GM21737 (cell line): ENCODE data around the gene GPR150.

Experiments
- ATAC-seq: cut with Tn5 transposase; IDR thresholded peaks from one replicate; pipeline ENCODE4 v1.9.1; 2021; ENCODE audit warnings: mild to moderate bottlenecking, moderate library complexity; ENCODE audit not compliant: unreplicated experiment

Gene GPR150

DNA sequence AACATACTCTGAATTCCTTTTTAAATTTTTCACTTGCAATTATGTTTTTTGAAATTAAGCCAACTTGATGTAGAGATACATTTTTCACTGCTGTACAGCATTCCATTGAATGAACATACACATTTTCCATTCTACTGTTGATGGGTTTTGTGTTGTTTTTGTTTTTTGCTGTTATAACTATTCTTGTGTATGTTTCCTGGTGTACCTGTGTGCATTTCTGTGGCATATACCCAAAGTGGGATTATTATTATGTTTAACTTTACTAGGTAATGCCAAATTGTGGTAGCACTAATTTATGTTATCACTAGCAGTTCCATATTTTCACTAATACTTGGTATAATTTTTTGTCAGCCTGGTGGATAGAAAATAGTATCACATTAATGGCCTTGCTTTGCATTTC lies 29.4 kb downstream of the GPR150 start:
- no peak for ATAC-seq

DNA sequence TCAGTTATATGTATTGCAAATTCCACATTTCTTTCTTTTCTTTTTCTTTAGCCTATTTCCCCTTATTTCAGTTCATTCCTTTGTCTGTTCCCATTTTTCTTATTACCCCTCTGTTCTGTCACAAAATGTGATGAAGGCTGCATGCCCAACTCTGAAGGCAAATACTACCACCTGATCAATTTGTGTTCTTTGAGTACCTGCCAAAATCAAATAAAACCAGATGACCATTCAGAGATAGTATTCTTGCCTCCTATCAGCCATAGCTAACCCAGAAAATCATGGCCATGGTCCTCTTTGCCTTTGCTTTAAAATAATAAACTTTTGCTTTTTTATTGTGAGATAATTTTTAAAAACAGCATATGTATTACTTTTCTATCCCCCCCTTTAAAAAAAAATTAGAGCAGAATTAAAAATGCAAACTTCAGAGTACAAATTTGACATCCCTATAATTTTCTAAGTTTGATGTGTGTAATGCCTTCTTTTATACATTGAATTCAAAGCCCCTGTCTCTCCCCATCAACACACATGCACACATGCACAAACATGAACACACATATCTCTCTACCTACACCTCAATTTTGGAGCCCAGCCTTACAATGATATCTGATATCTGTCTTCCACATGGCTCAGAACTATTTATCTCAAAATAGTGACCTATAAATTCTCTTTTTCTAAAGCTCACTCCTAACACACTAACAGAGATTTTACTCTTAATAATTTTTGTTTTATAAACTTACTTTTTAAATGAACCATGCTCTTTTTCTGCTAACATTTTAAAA lies 30.1 kb downstream of the GPR150 start:
- ATAC-seq, result no peak

DNA sequence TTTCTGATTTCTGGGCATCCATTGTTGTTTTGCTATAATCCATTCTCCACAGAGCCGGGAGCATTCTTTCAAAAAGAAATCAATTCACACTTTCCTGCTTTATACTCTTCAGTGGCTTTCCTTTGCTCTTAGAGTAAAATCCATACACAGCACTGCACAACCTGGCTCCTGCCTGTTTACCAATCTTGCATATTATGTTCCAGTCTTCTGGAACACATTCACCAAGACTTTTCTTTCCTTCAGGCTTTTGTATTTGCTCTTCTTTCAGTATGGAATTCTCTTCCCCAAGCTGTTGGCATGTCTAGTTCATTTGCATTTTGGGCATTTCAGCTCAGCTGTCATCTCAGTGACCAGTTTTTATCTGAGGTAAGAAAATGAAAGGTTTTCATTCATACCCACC lies 33.0 kb downstream of the GPR150 start:
- ATAC-seq, result no peak

DNA sequence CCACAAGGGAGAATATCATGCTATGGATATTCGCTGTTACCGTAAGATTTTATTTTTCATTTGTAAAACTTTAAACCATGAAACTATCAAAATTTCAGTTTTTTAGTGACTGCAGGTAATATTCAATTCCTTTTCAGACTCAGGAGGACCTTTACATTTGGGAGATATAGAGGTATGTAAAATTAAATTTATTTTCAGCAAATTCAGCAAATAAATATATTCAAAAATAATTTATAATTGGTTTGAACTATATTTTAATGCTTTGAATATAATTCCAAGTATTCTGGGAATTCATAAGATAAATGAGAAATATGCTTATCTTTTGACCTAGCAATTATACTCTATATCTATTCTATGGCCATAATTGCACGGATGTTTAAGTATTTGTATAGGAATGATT lies 34.3 kb downstream of the GPR150 start:
- no peak for ATAC-seq

DNA sequence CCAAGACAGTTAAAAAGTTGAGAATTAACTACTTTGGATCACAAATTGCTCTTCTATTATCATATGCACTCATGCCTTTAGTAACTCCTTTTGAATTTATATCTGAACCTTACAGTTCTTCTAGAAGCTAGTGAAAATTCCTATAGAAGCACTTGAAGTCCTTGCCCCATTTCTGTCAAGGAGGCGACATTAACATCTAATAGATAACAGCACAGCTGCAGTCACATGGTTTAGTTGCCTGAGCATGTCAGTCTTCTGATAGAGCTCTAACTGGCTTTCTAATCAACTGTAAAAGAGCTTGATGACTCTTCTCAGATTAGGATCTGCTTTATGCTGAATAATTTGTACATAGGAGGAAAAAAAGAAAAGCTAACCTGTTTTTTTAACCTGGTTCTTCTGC lies 35.7 kb downstream of the GPR150 start:
- no peak for ATAC-seq

DNA sequence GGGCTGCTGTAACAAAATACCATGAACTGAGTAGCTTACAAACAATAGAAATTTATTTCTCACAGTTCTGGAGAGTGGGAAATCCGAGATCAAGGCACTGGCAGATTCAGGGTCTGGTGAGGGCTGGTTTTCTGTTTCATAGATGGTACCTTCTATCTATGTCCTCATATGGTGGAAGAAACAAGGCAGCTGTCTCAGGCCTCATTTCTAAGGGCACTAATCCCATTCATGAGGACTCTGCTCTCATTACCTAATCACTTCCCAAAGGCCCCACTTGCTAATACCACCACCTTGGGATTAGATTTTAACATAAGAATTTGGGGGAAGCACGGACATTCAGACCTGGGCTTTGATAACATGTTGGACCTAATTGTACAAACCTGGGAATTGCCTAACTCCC lies 40.2 kb downstream of the GPR150 start:
- no peak for ATAC-seq

DNA sequence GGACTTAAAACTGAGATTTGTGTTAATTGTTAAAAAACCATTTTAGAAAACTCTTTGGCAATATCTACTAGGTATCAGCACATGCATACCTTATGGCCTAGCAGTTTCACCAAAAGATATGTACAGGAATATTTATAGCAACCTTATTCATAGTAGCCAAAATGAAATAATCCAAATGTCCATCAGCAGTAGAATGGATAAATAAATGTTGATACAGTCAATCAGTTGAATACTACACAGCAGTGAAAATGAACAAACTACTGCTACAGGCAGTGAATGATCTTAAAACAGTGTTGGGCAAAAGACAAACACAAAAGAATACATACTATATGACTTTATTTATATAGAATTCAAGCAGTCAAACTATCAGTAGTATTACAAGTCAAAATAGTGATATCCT lies 43.1 kb downstream of the GPR150 start:
- ATAC-seq, result no peak

DNA sequence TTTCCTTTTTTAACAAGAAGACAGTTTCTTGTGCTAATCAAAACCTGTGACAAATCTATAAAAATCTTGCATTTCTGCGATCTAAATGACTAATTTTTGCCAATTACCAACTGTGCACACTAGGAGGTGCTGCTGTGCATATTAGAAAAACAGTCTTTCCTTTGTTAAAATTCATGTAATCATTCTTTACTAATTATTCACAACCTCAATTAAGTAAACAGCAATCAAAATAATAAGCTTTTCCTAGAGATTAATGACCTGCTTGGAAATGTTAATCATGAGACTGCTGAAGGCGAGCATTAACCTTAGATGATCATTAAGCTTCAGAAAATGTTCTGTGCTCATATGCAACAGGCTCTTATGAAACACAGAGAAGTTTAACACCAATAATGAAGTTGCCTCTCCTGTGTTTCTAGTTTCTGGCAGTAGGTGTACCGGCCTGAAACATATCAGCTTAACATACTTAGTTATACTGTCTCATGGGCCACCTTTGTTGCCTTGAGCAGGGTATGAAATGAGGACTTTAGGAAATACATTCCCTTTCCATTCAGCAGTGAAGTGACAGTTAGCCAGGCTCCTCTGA lies 44.4 kb downstream of the GPR150 start:
- no peak for ATAC-seq

DNA sequence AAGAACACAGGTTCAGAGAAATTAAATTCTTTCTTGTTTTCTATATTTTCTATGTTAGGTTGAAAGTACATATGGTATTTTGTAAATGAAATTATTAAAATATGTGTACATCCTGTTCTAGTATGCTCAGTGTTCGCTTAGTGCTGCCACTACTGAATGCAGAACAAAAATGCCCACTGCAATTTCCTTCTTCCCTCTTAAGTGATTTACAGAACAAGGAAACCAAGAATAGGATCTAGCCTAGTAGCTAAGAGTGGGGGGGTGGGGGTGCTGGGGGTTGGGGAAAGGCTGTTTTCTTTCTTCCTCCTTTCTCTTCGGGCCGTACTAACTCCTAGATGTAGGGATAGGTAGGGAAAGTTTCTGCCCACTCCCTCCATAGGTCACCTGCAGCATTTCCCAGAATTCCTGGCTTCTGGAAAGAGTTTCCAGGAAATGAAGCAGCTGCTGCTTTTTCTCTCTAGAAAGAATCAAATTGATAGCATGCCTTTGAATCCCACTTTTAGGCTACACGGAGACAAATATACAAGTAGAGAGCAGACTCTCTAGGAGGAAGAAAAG lies 47.3 kb downstream of the GPR150 start:
- ATAC-seq, result no peak

DNA sequence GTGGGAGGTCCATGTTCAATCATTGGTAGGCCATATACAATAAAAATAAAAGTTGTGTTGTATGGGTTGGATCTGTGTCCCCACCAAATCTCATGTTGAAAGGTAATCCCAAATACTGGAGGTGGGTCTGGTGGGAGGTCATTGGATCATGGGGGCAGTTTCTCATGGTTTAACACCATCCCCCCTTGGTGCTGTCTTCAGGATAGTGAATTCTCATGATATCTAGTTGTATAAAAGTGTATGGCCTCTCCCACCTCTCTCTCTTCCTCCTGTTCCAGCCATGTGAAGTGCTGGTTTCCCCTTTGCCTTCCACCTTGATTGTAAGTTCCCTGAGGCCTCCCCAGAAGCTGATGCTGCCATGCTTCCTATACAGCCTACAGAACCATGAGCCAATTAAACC lies 47.8 kb downstream of the GPR150 start:
- ATAC-seq, result no peak

DNA sequence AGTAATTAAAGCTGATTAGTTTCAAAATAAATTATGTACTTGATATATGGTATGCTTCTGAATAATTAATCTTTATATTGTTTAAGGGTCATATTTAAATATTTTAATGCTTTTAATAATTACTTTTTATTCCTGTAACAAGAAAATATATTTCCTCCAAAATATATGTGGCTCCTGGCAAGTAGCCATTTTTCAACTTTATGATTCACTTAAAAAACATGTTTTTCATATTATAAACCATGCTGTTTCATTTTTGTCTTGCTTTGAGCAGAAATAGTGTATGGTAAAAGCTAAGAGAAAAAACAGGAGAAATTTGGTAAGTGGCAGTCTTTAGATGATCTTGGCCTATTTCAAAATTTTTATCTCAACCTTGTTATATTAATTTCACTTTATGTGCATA lies 48.3 kb downstream of the GPR150 start:
- no peak for ATAC-seq

DNA sequence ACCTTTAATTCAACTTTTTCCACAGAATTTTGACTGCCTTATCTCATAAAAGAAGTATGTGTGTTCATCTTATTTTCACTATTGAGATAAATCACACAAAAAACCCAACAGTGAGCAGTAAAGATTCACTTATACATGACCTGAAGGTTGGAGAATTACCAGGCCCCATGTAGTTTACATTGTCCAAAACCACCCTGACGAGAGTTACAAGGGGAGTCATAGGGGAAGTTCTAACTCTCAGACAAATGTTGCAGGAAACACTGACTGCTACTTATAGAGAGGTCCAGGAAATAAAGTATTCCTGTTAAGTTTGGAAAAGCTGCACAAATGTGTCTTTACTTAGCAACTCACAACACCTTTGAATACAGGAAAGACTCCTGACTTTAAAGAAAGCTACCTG lies 48.8 kb downstream of the GPR150 start:
- no peak for ATAC-seq

DNA sequence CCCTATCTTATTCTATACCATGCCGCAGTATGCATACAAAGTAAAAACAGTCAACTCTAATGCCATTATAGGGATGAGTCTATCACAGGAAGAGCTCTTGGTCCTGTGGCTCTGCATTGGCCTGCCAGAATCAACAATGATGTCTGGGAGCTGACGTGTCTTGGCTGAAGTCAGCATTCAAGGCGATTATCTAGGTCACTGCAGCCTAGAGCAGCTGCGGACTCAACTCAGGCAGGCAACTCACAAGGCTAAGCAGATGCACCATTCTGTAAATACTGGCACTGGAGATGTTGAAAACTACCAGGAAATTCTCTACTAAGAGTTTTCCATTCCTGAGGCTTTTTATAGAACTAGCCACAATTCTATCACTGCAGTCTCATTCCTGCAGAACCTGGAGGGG lies 49.7 kb downstream of the GPR150 start:
- ATAC-seq, result no peak

DNA sequence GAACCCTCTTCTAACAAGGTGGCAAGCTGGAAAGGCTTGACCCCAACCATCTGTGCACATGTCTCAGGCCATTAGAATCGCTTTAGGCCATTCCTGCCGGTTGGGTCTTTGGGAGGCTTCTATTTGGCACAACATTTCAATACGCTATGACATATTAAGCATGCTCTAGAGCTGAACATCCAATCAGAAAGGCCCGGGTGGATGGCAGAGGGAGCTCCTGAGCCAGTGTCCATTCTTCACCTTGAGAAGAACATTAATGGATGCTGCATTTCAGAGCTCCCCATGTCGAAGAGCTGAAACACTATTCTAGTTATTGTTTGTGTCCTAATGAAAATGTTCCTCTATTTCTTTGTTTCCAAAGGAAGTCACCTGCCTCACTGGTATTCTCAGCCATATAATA lies 50.1 kb downstream of the GPR150 start:
- ATAC-seq, result no peak

DNA sequence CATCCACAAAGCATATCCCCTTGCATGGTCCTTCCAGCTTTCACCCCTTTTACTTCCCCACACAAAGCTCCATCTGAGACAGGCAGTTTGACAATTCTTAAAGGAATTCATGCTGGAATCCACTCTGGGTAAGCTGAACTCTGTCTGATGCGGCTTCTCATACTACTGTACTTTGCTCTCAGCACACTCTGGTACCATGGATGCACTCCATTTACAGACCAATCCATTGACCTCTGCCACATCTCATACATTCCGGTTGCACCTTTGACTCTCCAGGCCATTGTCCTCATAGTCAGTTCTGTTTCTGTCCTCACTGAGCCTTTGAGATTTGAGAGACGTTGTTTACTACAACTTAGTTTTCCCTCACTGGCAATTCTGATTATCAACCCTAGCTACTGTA lies 50.7 kb downstream of the GPR150 start:
- no peak for ATAC-seq
